HG03439 (cell line): Measurements from ENCODE around the gene DCTN2.
"Not testable (repeated sequence)": the region's sequence is repeated elsewhere in the genome, so short reads cannot be mapped to it uniquely, and the experiment has no call there.

ENCODE experiments used
- ATAC-seq: cut with Tn5 transposase; IDR thresholded peaks from one replicate; pipeline ENCODE4 v1.9.1; 2021; ENCODE audit warnings: mild to moderate bottlenecking, moderate library complexity; ENCODE audit not compliant: unreplicated experiment

DCTN2 gene

DNA sequence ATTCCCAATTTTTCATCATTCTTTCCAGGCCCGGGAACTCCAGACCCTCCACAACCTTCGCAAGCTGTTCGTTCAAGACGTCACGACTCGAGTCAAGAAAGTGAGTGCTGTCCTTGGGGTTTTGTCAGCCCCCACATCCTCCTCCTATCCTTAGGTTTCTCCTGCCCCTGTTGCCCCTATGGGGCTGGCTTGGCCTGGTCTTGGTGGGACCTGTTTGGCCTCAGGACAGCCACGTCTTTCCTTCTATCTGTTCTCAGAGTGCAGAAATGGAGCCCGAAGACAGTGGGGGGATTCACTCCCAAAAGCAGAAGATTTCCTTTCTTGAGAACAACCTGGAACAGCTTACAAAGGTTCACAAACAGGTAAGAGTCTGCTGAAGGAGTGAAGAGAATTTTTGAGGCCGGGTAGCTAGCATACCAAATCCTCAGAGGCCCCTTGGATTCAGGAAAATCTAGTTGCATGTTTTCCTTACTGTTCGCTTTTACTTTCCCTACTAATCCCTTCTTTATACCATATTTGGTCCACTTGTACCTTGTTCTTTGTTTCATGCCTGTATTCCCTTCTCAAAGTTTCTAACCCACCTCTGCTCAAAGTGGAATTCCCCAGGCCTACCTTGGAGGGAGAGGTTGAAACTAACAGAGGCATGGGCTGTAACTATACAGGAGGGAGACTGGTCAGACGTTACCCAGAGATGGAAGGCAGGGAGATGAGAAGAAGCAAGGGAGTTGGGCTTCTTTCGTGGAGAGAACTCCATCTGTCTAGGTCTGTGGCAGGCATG lies 31.2 kb upstream of the DCTN2 start:
- ATAC-seq, result no peak

- no peak for ATAC-seq
Measured at GRCh38 chr12:57576613-57577160, 29.7 kb upstream of the DCTN2 start.

DNA sequence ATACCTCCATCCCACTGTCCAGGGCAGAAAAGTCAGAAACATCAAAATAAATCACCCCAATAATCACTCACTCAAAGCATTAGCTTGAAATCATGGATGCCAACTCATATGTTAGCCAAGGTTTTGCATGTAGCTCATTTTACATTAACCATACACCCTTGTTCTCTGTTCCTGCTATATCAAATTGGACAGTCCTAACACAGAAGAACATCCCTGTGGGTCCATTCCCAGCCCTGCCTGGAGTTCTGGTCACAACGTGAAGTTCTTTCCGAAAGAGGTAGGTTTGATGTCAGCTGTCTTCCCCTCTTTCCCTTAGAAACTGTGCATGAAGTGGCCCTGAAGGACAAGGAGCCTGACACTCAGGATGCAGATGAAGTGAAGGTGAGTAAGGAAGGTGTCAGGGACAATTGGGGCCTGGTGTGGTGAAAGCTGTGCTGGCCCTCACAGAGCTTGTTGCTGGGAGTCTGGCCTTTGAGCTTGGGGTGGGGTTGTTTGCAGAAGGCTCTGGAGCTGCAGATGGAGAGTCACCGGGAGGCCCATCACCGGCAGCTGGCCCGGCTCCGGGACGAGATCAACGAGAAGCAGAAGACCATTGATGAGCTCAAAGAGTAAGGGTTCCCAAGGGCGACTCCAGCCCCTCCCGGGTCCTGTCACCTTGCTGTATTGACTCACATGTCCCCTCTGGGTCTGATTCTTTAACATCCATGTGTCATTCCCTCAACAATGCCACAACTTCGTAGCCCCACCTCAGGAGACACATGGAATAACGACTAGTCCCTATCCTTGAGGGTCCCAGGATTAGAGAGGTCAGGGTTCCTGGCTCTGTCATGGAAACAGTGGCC lies 29.0 kb upstream of the DCTN2 start:
- ATAC-seq, result no peak

DNA sequence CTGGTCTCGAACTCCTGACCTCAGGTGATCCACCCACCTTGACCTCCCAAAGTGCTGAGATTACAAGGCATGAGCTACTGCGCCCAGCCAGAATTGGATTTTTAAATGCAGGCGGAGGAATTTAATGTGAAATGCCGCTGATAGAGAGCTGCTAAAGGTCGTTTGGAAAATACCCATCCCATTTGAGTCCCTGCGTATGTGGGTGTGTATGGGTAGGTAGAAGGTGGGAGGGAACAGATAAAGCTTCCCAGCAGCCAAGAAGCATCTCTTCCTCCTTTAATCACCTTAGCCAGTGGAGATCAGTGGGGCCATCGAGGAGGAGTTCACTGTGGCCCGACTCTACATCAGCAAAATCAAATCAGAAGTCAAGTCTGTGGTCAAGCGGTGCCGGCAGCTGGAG lies 27.8 kb upstream of the DCTN2 start:
- no peak for ATAC-seq

DNA sequence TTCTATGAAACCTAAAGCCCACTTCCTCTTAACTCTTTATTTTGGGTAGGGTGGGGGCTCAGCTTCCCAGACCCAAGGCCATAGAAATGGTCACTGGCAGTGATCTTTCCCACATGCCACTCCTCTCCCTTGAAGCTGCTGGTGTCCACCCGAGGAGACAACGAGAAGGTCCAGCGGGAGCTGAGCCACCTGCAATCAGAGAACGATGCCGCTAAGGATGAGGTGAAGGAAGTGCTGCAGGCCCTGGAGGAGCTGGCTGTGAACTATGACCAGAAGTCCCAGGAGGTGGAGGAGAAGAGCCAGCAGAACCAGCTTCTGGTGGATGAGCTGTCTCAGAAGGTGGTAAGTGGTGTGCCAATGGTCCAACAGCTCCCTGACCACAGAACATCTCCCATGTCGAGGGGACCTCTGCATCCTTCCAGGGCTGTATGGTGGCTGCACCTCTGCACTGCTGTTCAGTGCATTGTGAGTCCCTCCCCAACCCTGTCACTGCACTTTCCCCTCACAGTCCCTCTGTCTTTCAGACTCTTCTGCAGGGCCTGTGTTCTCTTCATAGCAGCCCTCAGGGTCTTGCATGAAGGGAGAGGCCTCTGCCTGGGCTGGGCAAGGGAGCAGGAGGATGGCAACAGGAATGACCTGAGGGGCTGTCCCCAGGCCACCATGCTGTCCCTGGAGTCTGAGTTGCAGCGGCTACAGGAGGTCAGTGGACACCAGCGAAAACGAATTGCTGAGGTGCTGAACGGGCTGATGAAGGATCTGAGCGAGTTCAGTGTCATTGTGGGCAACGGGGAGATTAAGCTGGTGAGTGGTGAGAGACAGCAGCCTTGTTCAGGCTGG lies 25.2 kb upstream of the DCTN2 start:
- no peak for ATAC-seq

DNA sequence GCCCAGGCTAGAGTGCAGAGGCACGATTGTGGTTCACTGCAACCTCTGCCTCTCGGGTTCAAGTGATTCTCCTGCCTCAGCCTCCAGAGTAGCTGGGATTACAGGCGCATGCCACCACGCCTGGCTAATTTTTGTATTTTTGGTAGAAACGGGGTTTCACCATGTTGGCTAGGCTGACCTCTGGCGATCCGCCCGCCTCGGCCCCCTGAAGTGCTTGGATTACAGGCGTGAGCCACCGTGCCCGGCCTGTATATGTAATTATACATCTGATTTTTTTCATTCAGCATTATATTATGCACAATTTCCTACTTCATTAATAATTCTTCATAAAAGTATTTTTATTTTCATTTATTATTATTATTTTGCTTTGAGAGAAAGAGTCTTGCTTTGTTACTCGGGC lies 23.4 kb upstream of the DCTN2 start:
- ATAC-seq, result not testable (repeated sequence)

- ATAC-seq, result no peak
Measured at GRCh38 chr12:57569858-57570257, 22.9 kb upstream of the DCTN2 start.

DNA sequence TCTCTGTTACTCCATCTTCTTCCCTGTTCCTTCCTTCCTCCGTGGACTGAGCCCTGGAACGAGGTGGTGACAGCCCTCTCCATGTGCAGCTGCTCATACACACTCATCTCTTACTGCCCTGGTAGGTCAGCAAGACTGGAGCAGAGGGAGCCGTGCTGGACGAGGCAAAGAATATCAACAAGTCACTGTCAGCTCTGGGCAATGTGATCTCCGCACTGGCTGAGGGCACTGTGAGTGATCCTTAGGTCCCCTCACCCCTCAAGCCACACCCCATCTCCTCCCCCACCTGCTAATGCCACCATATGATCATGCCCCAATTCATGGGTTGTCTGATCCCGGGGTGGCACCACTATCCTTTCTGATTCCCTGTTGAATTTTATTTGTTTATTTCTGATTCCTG lies 21.8 kb upstream of the DCTN2 start:
- no peak for ATAC-seq

- no peak for ATAC-seq
Measured at GRCh38 chr12:57564178-57564740, 17.3 kb upstream of the DCTN2 start.

GRCh38 chr12:57563358-57563757 lies 16.4 kb upstream of the DCTN2 start:
- ATAC-seq, result no peak

DNA sequence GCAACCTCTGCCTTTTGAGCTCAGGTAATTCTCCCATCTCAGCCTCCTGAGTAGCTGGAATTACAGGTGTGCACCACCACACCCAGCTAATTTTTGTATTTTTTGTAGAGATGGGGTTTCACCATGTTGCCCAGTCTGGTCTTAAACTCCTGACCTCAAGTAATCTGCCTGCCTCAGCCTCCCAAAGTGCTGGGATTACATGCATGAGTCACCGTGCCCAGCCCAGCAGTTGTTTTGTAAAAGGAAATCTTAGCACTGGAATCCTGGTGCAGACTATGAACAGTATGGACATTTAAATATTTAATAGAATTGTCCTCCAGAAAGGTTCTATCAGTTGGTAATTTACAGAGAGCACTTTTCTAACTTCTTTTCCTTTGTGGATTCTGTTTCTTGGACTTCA lies 14.1 kb upstream of the DCTN2 start:
- not testable (repeated sequence) for ATAC-seq

DNA sequence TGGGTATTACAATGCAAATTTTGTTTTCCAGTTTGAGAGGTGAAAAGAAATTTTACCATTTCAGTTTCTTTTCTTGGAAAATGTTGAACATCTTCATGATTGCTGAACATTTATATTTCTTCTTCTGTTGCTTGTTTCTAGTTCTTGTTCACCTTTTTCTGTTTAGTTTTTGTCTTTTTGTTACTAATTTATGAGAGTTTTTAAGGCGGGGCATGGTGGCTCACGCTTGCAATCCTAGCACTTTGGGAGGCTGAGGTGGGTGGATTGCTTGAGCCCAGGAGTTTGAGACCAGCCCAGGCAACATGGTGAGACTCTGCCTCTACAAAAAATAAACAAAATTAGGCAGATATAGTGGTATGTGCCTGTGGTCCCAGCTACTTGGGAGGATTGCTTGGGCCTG lies 13.5 kb upstream of the DCTN2 start:
- ATAC-seq, result no peak

DNA sequence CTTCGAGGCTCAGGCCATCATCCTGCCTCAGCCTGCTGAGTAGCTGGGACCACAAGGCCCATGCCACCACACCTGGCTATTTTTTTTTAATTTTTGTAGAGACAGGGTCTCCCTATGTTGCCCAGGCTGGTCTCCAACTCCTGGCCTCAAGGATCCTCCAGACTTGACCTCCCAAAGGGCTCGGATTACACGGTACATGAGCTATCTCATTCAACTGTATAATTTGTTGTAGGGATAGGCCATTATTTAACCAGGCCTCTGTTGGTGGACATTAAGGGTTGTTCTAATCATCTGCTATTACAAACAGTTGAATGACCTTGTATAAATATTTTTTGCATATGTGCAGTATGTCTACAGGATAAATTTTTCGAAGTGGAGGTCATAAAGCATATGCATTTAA lies 11.9 kb upstream of the DCTN2 start:
- no peak for ATAC-seq

DNA sequence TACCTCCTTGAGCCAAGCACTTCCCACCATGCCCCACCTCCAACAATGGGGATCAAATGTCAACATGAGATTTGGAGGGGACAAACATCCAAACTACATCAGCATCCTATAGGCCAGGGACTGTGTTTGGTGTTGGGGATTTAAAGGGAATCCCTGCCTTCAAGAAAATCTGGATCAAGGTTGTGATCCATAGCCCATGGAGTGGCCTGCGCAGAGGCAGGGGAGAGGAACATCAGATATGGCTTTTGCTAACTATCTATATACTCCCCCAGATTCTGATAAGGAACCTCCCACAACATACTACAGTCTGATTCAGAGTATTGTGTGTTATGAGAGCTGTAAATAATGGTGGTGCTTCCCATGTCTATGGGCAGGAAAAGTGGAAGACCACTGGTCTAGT lies 7.9 kb upstream of the DCTN2 start:
- no peak for ATAC-seq

- ATAC-seq, result no peak
Measured at GRCh38 chr12:57554453-57554852, 7.5 kb upstream of the DCTN2 start.

GRCh38 chr12:57553343-57554202 lies 6.6 kb upstream of the DCTN2 start:
- ATAC-seq, result no peak

DNA sequence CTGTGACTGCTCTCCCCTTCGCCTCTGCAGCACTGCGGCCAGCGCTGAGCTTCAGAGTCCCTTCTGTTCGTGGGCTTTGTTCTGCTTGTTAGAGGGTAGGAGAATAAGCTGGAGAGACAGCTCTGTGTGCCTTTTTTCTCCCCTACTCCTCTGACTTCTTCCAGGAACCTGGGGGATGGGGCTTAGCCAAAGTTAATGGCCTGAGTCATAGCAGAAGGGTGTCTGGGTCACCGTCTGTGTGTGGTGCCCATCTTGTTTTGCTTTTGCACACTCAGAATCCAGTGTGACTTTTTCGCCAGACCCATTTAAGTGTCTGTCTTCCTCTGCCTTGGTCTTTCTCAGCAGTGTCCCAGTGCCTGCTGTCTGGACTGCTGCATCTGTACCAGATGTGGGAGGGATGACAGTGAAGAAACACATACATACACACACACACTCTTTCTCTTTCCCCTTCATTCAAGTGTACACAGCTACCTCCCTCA lies 5.9 kb upstream of the DCTN2 start:
- no peak for ATAC-seq

DNA sequence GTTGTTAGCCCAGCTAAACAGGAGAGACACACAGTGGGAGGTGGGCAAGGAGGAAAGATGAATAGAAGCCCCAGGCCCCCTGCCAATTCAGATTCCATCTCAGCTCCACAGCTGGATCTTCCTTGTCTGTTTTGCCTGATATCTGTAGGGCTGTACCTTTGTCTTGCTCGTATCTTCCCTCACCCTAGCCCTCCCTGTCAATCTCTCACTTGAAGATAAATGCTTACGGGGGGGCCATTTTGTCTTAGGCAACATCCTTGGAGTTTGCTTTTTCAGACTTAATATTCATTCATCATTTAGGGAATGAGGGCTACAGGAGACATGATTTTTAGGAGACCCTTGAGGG lies 5.3 kb upstream of the DCTN2 start:
- no peak for ATAC-seq

GRCh38 chr12:57551637-57552305 lies 4.8 kb upstream of the DCTN2 start:
- ATAC-seq, result no peak
